AML-193 (cell line): ENCODE results near the gene RPIA.
"Not testable (repeated sequence)": the region's sequence is repeated elsewhere in the genome, so short reads cannot be mapped to it uniquely, and the experiment has no call there.

ENCODE experiments used
- DNase-seq, 2 experiments: peaks; one replicate each; lab custom pipeline; 2025; lab: John Stamatoyannopoulos, UW

Gene RPIA

GRCh38 chr2:88691339-88692183 lies at the start of gene RPIA:
TSS of gene RPIA (plus strand) at chr2:88691673. CDS start at chr2:88691699, 26 bp downstream.
- DNase-seq = peak; percentile 97

GRCh38 chr2:88642278-88642677 lies 49.2 kb upstream of the RPIA start:
- DNase-seq = no peak

GRCh38 chr2:88645291-88645882 lies 46.1 kb upstream of the RPIA start:
- DNase-seq = not testable (repeated sequence)

GRCh38 chr2:88651646-88652045 lies 39.8 kb upstream of the RPIA start:
- no peak for DNase-seq

- no peak for DNase-seq
These were observed 36.8 kb upstream of the RPIA start for GRCh38 chr2:88654714-88655113.

GRCh38 chr2:88656690-88657089 lies 34.8 kb upstream of the RPIA start:
- no peak for DNase-seq

GRCh38 chr2:88657131-88657530 lies 34.3 kb upstream of the RPIA start:
- DNase-seq = no peak

- DNase-seq = no peak
These were observed 33.1 kb upstream of the RPIA start for GRCh38 chr2:88658326-88658725.

GRCh38 chr2:88658881-88659537 lies 32.5 kb upstream of the RPIA start:
- DNase-seq = no peak

GRCh38 chr2:88659538-88659915 lies 31.9 kb upstream of the RPIA start:
- no peak for DNase-seq

GRCh38 chr2:88660622-88661021 lies 30.9 kb upstream of the RPIA start:
- no peak for DNase-seq

GRCh38 chr2:88666576-88666975 lies 24.9 kb upstream of the RPIA start:
- no peak for DNase-seq

- DNase-seq = no peak
These were observed 24.3 kb upstream of the RPIA start for GRCh38 chr2:88667219-88667618.

GRCh38 chr2:88668862-88669261 lies 22.6 kb upstream of the RPIA start:
- no peak for DNase-seq

GRCh38 chr2:88669482-88670214 lies 21.8 kb upstream of the RPIA start:
- peak in 1 of 2 experiments; percentile 29 for DNase-seq

GRCh38 chr2:88671786-88672427 lies 19.6 kb upstream of the RPIA start:
- DNase-seq = peak; percentile 58 to 68

- no peak for DNase-seq
These were observed 18.1 kb upstream of the RPIA start for GRCh38 chr2:88673363-88673762.

GRCh38 chr2:88680266-88680902 lies 11.1 kb upstream of the RPIA start:
- DNase-seq = peak; percentile 27 to 29

- DNase-seq = no peak
These were observed 10.6 kb upstream of the RPIA start for GRCh38 chr2:88680916-88681315.

- no peak for DNase-seq
These were observed 8.1 kb upstream of the RPIA start for GRCh38 chr2:88683160-88684021.
